M059J (cell line): Measurements from ENCODE around the gene PDGFA. TPM values are rescaled to one million over a fixed set of nuclear protein-coding genes. Genes with fewer than 3 reads are reported as not detected.

Experiments
- DNase-seq: peaks from one replicate; pipeline ENCODE4 v3.0.0-alpha.2; 2012; ENCODE audit warnings: low read depth
- total RNA-seq: library from RNA; depleted of rRNA; stranded (reverse); fragments of >200 nt; shearing (Covaris generic); gene quantifications from 2 replicates; pipeline ENCODE4 v1.2.3, GENCODE V29; 2014

PDGFA gene
- total RNA-seq, 1 experiment from 2014 or later: 6.3 TPM

DNA sequence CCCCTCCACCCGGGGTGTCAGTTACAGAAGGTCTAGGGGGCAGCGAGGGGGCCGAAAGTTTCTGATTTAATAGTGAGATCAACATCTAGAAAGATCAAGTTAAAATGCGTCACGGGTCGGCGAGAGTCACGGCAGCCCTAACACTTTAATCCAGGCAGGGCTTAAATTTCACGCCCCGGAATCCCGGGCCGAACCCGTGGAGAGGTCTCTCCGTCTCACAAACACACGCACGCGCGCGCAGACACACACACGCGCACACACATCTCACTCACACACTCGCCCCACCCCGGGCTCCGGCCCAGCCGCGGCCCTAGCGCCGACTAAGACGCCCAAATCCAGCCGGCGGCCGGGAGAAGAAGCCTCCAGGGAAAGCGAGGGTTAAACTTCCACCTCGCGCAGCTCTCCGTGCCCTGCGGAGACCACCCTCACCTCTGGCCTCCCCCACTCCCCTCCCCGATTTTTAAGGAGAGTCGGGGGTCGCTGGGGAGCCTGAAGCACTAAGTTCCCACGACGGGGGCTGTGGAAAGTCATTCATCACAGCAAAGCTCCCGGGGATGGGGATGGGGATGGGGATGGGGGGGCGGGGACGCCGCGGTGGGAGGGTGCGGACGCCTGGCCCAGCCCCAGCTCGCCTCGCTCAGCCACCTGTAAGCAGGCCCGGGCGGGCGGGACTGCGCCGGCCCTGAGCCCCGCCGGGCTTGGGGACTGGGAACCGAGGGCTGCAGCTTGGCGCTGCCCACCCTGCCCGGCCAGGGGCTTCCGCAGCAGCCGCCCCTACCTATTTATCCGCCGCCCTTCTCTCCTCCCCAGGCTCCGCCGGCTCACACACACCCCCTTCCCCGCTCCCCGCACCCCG is 1.6 kb downstream of the PDGFA start:
- DNase-seq: peak; percentile 49

- peak; percentile 81 for DNase-seq
Measured at GRCh38 chr7:516606-517456, 2.8 kb downstream of the PDGFA start.

GRCh38 chr7:516216-516605 is 3.4 kb downstream of the PDGFA start:
- DNase-seq: no peak

DNA sequence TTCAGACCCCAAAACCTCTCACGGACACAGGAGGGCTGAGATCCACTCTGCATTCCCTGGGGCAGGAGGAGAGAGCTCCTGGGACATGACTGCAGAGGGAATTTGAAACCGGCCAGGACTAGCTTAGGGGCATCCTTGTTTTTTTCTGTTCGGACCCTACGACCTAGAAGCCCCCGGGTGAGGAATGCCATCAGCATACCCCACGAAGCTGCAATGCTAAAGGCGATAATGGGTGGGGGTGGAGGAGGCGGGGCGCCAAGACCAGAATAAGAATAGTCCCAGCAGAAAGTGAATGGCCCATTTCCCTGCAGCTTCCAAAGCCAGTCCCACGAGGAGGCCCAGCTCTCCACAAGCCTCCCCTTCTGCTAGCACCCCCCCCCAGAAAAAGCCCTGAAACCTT is 4.0 kb downstream of the PDGFA start:
- no peak for DNase-seq

GRCh38 chr7:514651-515598 is 4.7 kb downstream of the PDGFA start:
- DNase-seq: no peak

- DNase-seq: no peak
Measured at GRCh38 chr7:514242-514641, 5.4 kb downstream of the PDGFA start.

- peak; percentile 65 for DNase-seq
Measured at GRCh38 chr7:513521-514166, 6.0 kb downstream of the PDGFA start.

DNA sequence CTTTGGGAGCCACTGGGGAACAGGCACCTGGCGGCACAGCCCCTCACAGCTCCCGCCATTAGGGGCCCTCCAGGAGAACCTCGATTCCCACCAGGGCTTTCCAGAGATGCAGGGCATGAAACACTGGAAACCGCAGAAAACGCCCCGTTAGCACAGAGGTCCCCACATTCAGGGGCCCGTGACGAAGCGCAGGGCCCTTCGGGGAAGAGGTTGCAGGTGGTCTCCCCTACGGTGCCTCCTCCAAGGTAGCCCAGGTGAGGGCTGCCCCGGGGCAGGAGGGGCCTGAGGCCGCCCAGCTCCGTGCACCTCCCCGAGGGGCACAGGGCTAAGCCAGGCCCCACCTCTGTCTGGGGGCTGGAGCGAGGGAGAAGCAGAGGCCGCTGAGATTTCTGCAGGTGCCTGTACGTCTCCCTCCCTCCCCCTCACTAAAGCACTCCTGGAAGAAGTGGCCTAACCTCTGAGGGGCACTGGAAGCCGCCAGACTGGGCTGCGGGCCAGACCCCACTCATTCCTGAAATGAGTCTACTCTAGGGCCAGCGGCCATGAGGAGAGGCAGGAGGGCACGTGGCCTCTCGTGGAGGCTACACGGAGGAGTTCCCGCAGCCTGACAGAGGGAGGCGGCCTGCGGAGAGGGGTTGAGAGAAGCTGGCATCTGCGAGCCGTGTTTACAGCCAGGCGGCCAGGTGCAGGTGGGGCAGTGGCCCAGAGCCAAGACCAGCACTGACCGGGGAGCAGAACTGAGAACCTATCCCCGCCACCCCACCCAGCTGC is 6.9 kb downstream of the PDGFA start:
- no peak for DNase-seq

- no peak for DNase-seq
Measured at GRCh38 chr7:512146-512510, 7.5 kb downstream of the PDGFA start.

- no peak for DNase-seq
Measured at GRCh38 chr7:511476-512145, 8.0 kb downstream of the PDGFA start.

GRCh38 chr7:510782-511281 is 8.8 kb downstream of the PDGFA start:
- no peak for DNase-seq

DNA sequence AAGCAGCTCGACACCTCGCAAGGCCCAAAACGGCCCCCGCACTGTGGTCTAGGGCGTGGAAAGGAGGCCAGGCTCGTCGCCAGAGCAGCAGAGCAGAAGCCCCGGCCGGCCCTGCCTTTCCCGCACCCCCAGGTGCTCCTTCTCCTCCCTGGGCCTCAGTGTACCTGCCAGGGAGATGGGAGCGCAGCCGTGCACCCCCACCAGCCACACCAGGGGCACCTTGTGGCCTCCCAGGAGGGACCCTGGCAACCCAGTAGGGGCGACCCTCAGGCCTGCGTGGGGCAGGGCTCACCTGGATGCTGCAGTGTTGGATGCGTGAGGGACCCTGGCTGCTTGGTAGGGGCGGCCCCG is 9.5 kb downstream of the PDGFA start:
- DNase-seq: no peak

DNA sequence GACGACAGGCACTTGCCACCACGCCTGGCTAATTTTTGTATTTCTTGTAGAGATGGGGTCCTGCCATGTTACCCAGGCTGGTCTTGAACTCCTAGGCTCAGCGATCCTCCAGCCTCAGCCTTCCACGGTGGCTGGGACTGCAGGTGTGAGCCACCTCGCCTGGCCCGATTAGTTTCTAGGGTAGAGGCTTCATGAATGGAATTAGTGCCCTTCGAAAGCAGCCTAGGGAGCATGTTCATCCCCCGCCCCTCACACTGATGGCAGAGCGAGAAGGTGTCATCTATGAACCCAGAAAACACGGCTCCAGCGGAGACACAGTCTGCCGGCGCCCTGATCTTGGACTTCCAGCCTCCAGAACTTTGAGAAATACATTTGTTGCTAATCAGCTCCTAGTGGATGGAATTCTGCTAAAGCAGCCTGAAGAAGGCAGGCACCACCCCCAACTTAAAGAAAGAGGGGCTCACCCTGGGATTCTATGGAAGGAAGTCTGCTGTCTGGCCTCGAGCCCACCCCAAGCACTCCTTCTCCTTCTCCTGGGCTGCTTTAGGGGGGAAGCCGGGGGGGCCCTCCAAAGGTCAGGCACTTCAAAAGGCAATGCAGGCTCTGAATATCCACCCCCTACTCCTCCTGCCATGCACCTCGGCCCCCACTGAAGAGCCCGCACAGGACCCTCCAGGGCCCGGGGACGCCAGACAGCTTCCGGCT is 10.1 kb downstream of the PDGFA start:
- no peak for DNase-seq

GRCh38 chr7:508461-509170 is 11.0 kb downstream of the PDGFA start:
- no peak for DNase-seq

DNA sequence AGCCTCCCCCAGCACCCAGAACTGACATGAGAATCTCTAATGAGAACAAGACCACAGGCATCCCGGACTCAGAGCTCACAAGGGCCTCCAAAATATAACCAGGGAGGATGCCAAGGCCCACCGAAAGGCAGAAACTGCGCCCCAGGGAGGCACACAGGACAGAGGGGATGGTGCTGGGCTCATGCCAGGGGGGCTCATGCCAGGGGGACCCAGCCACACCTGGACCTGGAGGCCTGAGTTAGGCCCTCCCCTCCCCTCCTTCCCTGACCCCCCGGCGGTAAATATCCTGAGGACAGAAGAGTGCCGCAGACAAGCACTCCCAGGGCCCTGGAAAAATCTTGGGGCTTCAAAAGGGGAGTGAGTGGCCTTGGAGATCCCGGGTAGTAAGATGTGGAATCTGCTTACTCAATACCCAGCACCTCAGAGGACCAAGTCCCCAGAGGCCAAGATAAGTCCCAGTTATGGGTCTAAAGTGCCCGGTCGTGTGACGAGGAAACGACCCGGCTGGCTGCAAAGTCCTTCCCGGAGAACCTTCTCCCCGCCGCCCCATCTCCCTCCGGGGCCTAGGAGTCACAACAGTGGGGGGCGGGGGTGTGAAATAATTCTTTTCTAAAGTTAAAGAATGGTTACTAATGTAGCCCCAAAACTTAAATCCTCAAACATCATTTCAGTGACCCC is 11.9 kb downstream of the PDGFA start:
- no peak for DNase-seq

GRCh38 chr7:506921-507622 is 12.6 kb downstream of the PDGFA start:
- DNase-seq: no peak

GRCh38 chr7:506391-506831 is 13.2 kb downstream of the PDGFA start:
- no peak for DNase-seq
